Upper lobe of left lung (tissue), 6 donors: ENCODE measurements around the gene POLDIP3. TPM values are rescaled to one million over a fixed set of nuclear protein-coding genes. Genes with fewer than 3 reads are reported as not detected.

Experiments used
- ATAC-seq, 2 donors: fragments of 200-7000 bp; cut with Tn5 transposase; one replicate each; pipeline ENCODE4 v1.9.1; 2022; ENCODE audit warnings: mild to moderate bottlenecking in 2 of 2, moderate library complexity in 2 of 2; ENCODE audit not compliant: low FRiP score in 2 of 2
- DNase-seq, 2 donors: peaks; one replicate each; pipeline ENCODE4 v3.0.0-alpha.2; 2019 to 2020
- H3K27ac ChIP-seq, 4 donors: fragments of 200-600 bp; sonication (generic); one replicate each; pipeline ENCODE4 v1.5.1; 2016 to 2019
- H3K27me3 ChIP-seq, 4 donors: fragments of 200-600 bp; sonication (generic); one replicate each; pipeline ENCODE4 v1.5.1; 2017 to 2019
- H3K36me3 ChIP-seq, 4 donors: fragments of 200-600 bp; sonication (generic); one replicate each; pipeline ENCODE4 v1.5.1; 2016 to 2019
- H3K4me1 ChIP-seq, 4 donors: fragments of 200-600 bp; sonication (generic); one replicate each; pipeline ENCODE4 v1.5.1; 2018 to 2019
- H3K4me3 ChIP-seq, 4 donors: fragments of 200-600 bp; sonication (generic); one replicate each; pipeline ENCODE4 v1.5.1; 2017 to 2019; ENCODE audit warnings: mild to moderate bottlenecking in 2 of 4, moderate library complexity in 1 of 4
- H3K9me3 ChIP-seq, 4 donors: fragments of 200-600 bp; sonication (generic); one replicate each; pipeline ENCODE4 v1.5.1; 2018 to 2019
- EP300 ChIP-seq, 4 donors: sonication (generic); formaldehyde crosslinking; IDR thresholded peaks; one replicate each; pipeline ENCODE4 v1.5.1; 2017; ENCODE audit warnings: antibody characterized with exemption in 4 of 4, control low read depth in 2 of 4
- POLR2A ChIP-seq, 4 donors: fragments of 450-650 bp; IDR thresholded peaks; one replicate each; pipeline ENCODE4 v1.5.1; 2016 to 2017; ENCODE audit warnings: antibody characterized with exemption in 4 of 4, mild to moderate bottlenecking in 2 of 4
- POLR2AphosphoS5 ChIP-seq, 2 donors: sonication (generic); formaldehyde crosslinking; IDR thresholded peaks; one replicate each; pipeline ENCODE4 v1.5.1; 2017; ENCODE audit warnings: antibody characterized with exemption in 2 of 2
- WGBS, 2 donors: methylation state at CpG; one replicate each; pipeline ENCODE4 v1.1.5; 2017 to 2018; 5-methylcytosine and 5-hydroxymethylcytosine counted together
- total RNA-seq, 6 donors: library from RNA; depleted of rRNA in 4 of 6; stranded (reverse); fragments of >200 nt in 4 of 6; gene quantifications; one replicate each; pipeline versions ENCODE4 v1.1.0 to v1.2.1, GENCODE V29; 2016 to 2021
- TF ChIP-seq, protein P1 (sequence below), 6 experiments: fragments of 450-650 bp in 4 of 6; fragments of 200-600 bp in 2 of 6; sonication (generic) in 2 of 6; IDR thresholded peaks; one replicate each; pipeline ENCODE4 v1.5.1; 2016 to 2019; ENCODE audit warnings: antibody characterized with exemption in 6 of 6
- donor health status: DM: no; HTN: no; CAD: no; lungs with moderate emphysema.
- donor health status: DM: no; HTN: yes; CAD: no; lungs with severe emphysema.

Gene POLDIP3
- total RNA-seq, 6 donors from 2014 or later: 38.0 to 74.5 (median 55.6) TPM

- H3K27ac ChIP-seq: no peak overlapping the region
- no peak for DNase-seq
- peaks cover 43 to 100% (median 92%) of the 10 kb centered on the region in 4 donors for H3K36me3 ChIP-seq
- peaks cover 0 to 7% (median 2%) of the 10 kb centered on the region in 4 donors for H3K4me1 ChIP-seq
- WGBS, 2 donors: 89 to 94% methylated on average over 3 of the region's 3 CpGs
- no peak for TF ChIP-seq EP300 (IDR thresholded peaks at IDR 0.05)
- TF ChIP-seq POLR2AphosphoS5 (IDR thresholded peaks at IDR 0.05): no peak
- TF ChIP-seq, protein P1, sequence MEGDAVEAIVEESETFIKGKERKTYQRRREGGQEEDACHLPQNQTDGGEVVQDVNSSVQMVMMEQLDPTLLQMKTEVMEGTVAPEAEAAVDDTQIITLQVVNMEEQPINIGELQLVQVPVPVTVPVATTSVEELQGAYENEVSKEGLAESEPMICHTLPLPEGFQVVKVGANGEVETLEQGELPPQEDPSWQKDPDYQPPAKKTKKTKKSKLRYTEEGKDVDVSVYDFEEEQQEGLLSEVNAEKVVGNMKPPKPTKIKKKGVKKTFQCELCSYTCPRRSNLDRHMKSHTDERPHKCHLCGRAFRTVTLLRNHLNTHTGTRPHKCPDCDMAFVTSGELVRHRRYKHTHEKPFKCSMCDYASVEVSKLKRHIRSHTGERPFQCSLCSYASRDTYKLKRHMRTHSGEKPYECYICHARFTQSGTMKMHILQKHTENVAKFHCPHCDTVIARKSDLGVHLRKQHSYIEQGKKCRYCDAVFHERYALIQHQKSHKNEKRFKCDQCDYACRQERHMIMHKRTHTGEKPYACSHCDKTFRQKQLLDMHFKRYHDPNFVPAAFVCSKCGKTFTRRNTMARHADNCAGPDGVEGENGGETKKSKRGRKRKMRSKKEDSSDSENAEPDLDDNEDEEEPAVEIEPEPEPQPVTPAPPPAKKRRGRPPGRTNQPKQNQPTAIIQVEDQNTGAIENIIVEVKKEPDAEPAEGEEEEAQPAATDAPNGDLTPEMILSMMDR (IDR thresholded peaks at IDR 0.05): no peak
- no peak for TF ChIP-seq POLR2A (IDR thresholded peaks at IDR 0.05)
- ATAC-seq: no peak
- H3K4me3 ChIP-seq: no peak overlapping the region
- no peaks in the 10 kb centered on the region for H3K27me3 ChIP-seq
- no peaks in the 10 kb centered on the region for H3K9me3 ChIP-seq
Observed at GRCh38 chr22:42595434-42595833, 19.2 kb downstream of the POLDIP3 start.

GRCh38 chr22:42591987-42592386 lies 22.7 kb downstream of the POLDIP3 start:
- DNase-seq (no peak), ATAC-seq (no peak)
- Histone ChIP-seq H3K4me1 (peaks cover 0 to 8% (median 3%) of the 10 kb centered on the region in 4 donors), H3K27ac (no peak overlapping the region), H3K9me3 (no peaks in the 10 kb centered on the region), H3K36me3 (peaks cover 35 to 97% (median 84%) of the 10 kb centered on the region in 4 donors), H3K4me3 (no peak overlapping the region), H3K27me3 (no peaks in the 10 kb centered on the region)
- no peak for TF ChIP-seq POLR2AphosphoS5 (IDR thresholded peaks at IDR 0.05)
- TF ChIP-seq, protein P1 (IDR thresholded peaks at IDR 0.05): no peak
- TF ChIP-seq EP300 (IDR thresholded peaks at IDR 0.05): no peak
- no peak for TF ChIP-seq POLR2A (IDR thresholded peaks at IDR 0.05)
- 96% methylated on average over 12 of the region's 12 CpGs for WGBS, 2 donors

- peak overlapping the region in 1 of 4 donors; percentile 2 for H3K27ac ChIP-seq
- 63 to 80% methylated on average over 5 of the region's 5 CpGs for WGBS, 2 donors
- TF ChIP-seq EP300 (IDR thresholded peaks at IDR 0.05) (no peak), POLR2AphosphoS5 (IDR thresholded peaks at IDR 0.05) (no peak), POLR2A (IDR thresholded peaks at IDR 0.05) (no peak)
- TF ChIP-seq, protein P1 (IDR thresholded peaks at IDR 0.05): no peak
- H3K4me3 ChIP-seq: no peak overlapping the region
- ATAC-seq (peak in 1 of 2 donors; percentile 31), DNase-seq (no peak)
- no peaks in the 10 kb centered on the region for H3K27me3 ChIP-seq
- peaks cover 32 to 89% (median 78%) of the 10 kb centered on the region in 4 donors for H3K36me3 ChIP-seq
- H3K4me1 ChIP-seq: peaks cover 0 to 8% (median 2%) of the 10 kb centered on the region in 4 donors
- no peaks in the 10 kb centered on the region for H3K9me3 ChIP-seq
Observed at GRCh38 chr22:42587588-42588175, 27.0 kb downstream of the POLDIP3 start.

DNA sequence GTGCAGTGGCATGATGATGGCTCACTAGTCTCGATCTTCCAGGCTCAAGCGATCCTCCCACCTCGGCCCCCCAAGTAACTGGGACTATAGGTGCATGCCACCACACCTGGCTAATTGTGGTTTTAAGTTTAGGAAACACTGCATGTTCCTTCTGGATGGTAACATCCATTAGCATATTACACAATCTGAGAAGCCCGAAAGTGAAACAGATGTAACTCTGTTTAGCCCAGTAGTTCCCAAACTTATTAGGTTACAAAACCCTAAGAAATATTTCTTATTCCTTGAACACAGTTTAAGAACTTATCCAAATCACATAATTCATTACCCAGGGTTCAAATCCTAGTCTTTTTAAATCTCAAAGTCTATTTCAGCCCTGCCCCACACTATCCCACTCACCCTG lies 28.3 kb downstream of the POLDIP3 start:
- peaks cover 0 to 17% (median 9%) of the 10 kb centered on the region in 4 donors for H3K4me1 ChIP-seq
- TF ChIP-seq POLR2A (IDR thresholded peaks at IDR 0.05): no peak
- TF ChIP-seq, protein P1 (IDR thresholded peaks at IDR 0.05): no peak
- TF ChIP-seq POLR2AphosphoS5 (IDR thresholded peaks at IDR 0.05): no peak
- TF ChIP-seq EP300 (IDR thresholded peaks at IDR 0.05): no peak
- no peaks in the 10 kb centered on the region for H3K9me3 ChIP-seq
- DNase-seq (no peak), ATAC-seq (no peak)
- H3K27me3 ChIP-seq: no peaks in the 10 kb centered on the region
- H3K4me3 ChIP-seq: no peak overlapping the region
- H3K36me3 ChIP-seq: peaks cover 32 to 76% (median 67%) of the 10 kb centered on the region in 4 donors
- WGBS, 2 donors: 83 to 88% methylated on average over 4 of the region's 4 CpGs
- peak overlapping the region in 2 of 4 donors; percentile 4 to 23 for H3K27ac ChIP-seq

GRCh38 chr22:42585096-42585495 lies 29.6 kb downstream of the POLDIP3 start:
- Histone ChIP-seq H3K27me3 (no peaks in the 10 kb centered on the region), H3K27ac (peak overlapping the region in 2 of 4 donors; percentile 36 to 45), H3K4me1 (peaks cover 2 to 20% (median 11%) of the 10 kb centered on the region in 4 donors), H3K36me3 (peaks cover 28 to 63% (median 54%) of the 10 kb centered on the region in 4 donors), H3K9me3 (no peaks in the 10 kb centered on the region), H3K4me3 (no peak overlapping the region)
- no peak for TF ChIP-seq EP300 (IDR thresholded peaks at IDR 0.05)
- TF ChIP-seq, protein P1 (IDR thresholded peaks at IDR 0.05): no peak
- no peak for TF ChIP-seq POLR2AphosphoS5 (IDR thresholded peaks at IDR 0.05)
- TF ChIP-seq POLR2A (IDR thresholded peaks at IDR 0.05): no peak
- no peak for ATAC-seq
- DNase-seq: no peak
- WGBS, 2 donors: 72 to 77% methylated on average over 8 of the region's 8 CpGs
